HEK293T (cell line): ENCODE data around the gene TPP2.

Experiments
- FOXK2 ChIP-seq: fragments of 450-650 bp; IDR thresholded peaks from 2 replicates; pipeline ENCODE4 v1.6.1; 2016; ENCODE audit warnings: mild to moderate bottlenecking
- HDGF ChIP-seq: fragments of 450-650 bp; IDR thresholded peaks from 2 replicates; pipeline ENCODE4 v1.6.1; 2017; ENCODE audit warnings: antibody characterized with exemption, borderline replicate concordance
- SP1 ChIP-seq: fragments of 450-650 bp; IDR thresholded peaks from 2 replicates; pipeline ENCODE4 v1.6.1; 2017
- SUZ12 ChIP-seq: fragments of 450-650 bp; IDR thresholded peaks from 2 replicates; pipeline ENCODE4 v1.6.1; 2016; ENCODE audit warnings: mild to moderate bottlenecking

GRCh38 chr13:102678339-102679107 lies 81.7 kb downstream of the TPP2 start:
- TF ChIP-seq SP1 (no peak), HDGF (no peak), FOXK2 (no peak), SUZ12 (no peak)
